Aortic smooth muscle cell (primary cell): Measurements from ENCODE around the gene SPATA31E1. TPM values are rescaled to one million over a fixed set of nuclear protein-coding genes. Genes with fewer than 3 reads are reported as not detected.

ENCODE experiments used
- total RNA-seq: library from RNA; depleted of rRNA; stranded (reverse); fragments of >200 nt; gene quantifications from 2 replicates; pipeline ENCODE4 v1.2.3, GENCODE V29; 2014

Gene SPATA31E1
- total RNA-seq: not detected in 2 replicates

DNA sequence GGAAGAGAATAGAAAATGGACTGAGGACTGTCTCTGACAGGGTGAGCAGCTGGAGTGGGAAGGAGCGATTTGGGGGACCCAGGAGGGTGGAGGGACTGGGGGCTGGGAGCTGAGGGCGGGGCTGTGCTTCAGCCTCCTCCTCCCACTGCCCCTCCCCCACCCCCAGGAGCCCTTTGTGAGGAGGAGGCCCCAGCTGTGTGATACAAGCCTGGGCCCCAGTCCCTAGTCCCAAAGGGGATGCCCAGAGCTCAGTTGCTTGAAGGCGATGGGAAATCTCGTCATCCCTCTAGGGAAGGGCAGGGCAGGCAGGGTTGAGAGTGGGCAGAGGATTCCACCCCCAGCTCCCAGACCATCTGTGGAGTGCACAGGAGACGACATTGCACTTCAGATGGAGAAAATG, at the start of gene SPATA31E1:
Gene SPATA31E1 (plus strand): TSS at position 251 of the 400 bp plus-strand sequence. CDS start 15 bp downstream, at position 266.

DNA sequence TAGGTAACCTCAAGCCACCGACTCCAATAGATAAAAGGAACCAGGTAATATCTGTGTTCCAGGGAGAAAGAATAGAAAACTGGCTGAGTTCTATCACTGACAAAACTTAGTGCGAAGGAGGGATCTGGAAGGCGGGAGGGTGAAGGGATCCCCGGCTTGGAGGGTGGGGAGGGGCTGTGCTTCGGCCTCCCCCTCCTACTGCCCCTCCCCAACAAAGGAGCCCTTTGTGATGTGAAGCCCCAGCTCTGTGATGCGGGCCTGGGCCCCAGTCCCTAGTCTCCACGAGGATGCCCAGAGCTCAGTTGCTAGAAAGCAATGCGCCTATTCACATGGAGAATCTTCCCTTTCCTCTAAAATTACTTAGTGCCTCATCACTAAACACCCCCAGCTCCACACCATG, 35.0 kb downstream of the SPATA31E1 start, which contains the start of gene SPATA31C1:
Gene SPATA31C1 (plus strand): TSS at position 301 of the 400 bp plus-strand sequence.

Other genes starting within 250 kb of the SPATA31E1 start
- 696 and 1,077 TPM in 2 replicates for gene CTSL, start 156.8 kb upstream of the SPATA31E1 start, total RNA-seq
- gene SPATA31C1, start 35.1 kb downstream of the SPATA31E1 start, total RNA-seq: not detected in 2 replicates
- 3.4 and 5.7 TPM in 2 replicates for gene CDK20, start 91.7 kb downstream of the SPATA31E1 start, total RNA-seq